Activated CD4-positive, alpha-beta T cell treated with anti-CD3 and anti-CD28 coated beads for 1 hour (primary cell): ENCODE data around the gene SLX4IP.
"Not testable (repeated sequence)": the region's sequence is repeated elsewhere in the genome, so short reads cannot be mapped to it uniquely, and the experiment has no call there.

Source experiments
- DNase-seq: peaks from one replicate; pipeline ENCODE4 v3.0.0-alpha.2; 2020

SLX4IP gene

GRCh38 chr20:10434832-10435812, at the start of gene SLX4IP:
Gene SLX4IP (plus strand): TSS chr20:10435305. CDS start chr20:10458205, 22,900 bp downstream.
- peak; percentile 70 for DNase-seq

GRCh38 chr20:10385850-10386544, 49.1 kb upstream of the SLX4IP start:
- no peak for DNase-seq

DNA sequence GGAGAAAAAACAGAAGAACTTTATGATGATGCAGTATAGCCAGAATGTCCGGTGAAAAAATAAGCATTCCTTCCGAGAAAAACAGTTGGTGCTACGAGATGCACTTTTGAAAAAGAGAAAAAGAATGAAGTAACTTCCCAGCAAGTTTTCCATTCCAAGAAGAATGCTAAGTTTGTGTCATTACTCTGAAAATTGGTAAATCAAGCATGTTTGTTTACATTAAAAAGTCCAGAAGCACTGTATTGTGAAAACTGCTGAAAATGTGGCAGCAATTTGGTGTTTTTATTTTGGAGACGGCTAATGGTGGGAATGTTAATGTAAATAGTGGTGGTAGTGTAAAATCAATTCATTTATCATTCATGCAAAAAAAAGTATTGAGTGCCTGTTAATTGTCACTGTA, 47.4 kb upstream of the SLX4IP start:
- no peak for DNase-seq

DNA sequence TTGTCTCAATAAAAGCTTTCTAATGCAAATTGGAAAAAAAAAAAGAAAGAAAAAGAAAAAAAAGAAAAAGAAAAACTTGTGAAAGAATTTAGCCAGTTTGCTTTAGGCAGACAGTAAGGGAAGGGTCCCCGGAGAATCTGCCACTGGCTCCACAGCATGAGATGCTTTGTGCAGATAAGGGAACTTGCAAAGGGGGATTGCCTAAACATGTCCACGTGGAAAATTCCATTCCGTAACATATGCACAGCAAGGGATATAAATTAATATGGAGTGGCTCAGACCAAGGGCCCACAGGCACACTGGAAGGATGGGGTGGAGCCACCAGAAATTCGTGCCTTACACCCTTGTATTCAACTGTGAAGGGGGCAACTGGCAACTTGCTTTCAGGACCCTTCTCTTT, 46.5 kb upstream of the SLX4IP start:
- no peak for DNase-seq

DNA sequence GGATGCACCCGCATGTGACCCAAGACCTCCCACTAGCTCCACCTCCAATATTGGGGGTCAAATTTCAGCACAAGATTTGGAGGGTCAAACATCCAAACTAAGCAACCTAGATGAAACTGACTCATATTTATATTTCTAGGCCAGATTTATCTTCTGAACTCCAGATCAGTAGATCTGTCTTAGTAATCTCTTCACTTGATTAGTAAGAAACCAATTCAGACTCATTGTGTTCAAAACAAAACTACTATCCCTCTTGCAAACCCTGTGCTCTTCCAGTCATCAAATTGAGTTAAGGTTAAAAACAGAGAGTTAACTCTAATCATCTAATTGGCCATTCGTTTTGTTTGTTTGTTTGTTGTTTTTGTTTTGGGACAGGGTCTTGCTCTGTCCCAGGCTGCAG, 44.4 kb upstream of the SLX4IP start:
- no peak for DNase-seq

DNA sequence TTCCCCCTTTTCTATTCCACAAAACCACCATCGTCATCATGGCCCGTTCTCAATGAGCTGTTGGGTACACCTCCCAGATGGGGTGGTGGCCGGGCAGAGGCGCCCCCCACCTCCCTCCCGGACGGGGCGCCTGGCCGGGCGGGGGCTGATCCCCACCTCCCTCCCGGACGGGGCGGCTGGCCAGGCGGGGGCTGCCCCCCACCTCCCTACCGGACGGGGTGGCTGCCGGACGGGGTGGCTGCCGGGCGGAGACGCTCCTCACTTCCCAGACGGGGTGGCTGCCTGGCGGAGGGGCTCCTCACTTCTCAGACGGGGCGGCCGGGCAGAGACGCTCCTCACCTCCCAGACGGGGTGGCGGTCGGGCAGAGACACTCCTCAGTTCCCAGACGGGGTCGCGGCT, 40.4 kb upstream of the SLX4IP start:
- DNase-seq = not testable (repeated sequence)

- no peak for DNase-seq
Measured at GRCh38 chr20:10398834-10399369, 36.2 kb upstream of the SLX4IP start.

- DNase-seq = no peak
Measured at GRCh38 chr20:10402938-10403608, 32.0 kb upstream of the SLX4IP start.

- DNase-seq = no peak
Measured at GRCh38 chr20:10404023-10404628, 31.0 kb upstream of the SLX4IP start.

DNA sequence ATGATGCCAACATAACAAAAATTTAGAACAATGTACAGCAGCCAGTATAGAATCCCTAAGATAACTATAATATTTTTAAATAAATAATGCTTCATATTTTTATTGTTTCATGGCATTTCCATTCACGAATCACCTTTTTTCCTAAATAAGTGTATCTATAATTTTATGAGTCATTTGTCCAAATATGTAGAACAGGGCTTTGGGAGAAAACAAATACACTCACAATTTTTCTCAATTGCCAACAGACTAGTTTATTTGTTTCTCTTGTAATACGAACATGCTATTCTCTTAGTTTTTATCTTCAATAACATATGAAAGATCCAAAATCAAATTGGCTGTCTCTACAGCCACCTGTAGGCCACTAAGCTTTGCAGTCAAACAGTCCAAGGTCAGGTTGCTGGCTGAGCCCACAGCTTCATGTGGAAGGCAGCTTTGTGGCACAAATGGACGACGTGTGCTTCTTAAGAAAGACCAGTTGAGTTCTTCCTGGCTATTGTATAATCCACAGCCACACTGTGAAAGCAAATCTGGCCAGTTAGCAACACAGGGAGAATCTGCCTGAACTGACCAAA, 30.1 kb upstream of the SLX4IP start:
- DNase-seq = no peak

DNA sequence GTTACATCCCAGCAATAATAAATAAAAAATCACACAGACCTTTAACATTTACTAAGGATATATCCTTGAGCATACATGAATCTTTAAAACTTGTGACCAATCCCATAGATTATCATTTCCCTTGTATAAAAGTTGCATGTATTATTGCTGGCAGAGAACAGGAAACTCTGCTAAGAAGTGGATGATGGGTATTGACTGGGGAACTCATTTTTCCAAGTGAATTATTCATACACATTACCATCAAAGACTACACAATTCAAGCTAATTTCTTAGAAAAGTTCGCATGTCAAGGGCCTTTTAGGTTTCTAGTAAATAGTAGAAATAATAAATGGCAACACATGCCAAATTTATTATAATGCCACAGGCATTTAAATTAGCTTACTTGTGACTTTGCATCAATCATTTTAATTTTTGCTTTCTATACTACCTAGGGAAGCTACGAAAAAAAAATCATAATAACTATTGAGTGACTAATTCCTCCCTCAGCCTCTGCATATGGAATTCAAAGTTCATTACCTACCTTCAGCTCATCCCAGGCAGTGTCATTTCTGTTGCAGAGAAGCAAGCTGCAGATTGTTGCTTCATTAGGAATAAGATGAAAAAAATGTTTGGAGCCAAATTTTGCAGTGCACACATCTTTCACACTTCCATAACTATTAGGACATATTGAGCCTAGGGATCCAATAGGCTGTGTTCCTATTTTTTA, 26.8 kb upstream of the SLX4IP start:
- DNase-seq = no peak

GRCh38 chr20:10411673-10412072, 23.4 kb upstream of the SLX4IP start:
- no peak for DNase-seq

GRCh38 chr20:10412591-10413408, 22.3 kb upstream of the SLX4IP start:
- DNase-seq = no peak

DNA sequence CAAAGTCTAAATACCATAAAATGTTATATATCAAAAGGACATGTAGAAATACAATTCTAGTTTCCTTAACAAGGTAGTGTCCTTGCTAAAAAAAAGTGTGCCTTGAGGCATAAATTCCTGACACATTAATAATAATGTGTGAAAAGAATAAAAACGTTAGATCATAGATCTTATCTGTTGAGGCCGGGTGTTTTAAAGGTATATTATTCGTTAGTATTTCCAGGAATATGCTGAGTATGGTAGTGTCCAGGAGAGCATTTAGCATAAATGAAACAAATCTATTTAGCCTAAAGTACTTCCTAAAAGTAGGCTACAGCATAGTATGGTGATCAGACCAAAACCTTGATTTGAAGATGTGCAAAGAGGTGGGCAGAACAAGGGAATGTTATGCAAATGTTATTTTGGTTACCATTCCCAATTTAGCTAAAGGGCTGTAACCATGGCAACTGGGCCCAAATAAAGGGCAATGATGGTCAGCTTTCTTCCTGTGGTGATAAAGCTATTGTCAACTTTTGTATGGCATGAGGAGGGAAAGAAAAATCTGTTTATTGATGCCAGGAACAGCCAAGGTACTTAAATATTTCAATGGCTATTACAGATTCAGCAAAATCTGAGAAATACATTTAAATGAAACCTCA, 20.0 kb upstream of the SLX4IP start:
- no peak for DNase-seq

DNA sequence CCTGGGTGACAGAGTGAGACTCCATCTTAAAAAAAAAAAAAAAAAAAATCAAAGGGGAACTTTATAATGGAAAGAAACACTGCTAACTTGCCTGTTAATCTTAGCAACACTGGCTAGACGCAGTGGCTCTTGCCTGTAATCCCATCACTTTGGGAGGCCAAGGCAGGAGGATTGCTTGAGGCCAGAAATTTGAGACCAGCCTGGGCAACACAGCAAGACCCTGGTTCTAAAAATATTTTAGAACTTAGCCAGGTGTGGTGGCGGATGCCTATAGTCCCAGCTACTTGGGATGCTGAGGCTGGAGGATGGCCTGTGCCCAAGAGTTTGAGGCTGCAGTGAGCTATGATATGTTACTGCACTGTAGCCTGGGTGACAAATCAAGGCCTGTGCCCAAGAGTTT, 17.9 kb upstream of the SLX4IP start:
- DNase-seq = not testable (repeated sequence)

DNA sequence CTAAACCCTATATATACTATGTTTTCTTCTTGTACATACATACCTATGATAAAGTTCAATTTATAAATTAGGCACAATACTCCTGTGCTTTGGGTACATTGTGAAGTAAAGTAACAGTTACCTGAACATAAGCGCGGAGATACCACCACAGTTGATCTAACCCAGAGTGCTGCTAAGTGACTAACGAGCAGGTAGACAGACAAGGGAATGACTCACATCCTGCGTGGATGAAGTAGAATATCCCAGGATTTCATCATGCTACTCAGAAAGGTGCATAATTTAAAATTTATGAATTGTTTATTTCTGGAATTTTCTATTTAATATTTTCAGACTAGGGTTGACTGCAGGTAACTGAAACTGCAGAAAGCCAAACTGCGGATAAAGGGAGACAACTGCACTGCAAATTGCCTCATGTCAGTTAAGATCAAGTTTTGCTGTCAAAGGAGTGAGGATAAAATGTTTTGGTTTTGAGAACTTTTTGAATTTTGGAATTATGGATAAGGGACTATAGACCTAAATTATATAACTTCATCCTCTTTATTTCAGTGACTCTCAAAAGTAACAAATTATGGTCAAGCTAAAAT, 15.5 kb upstream of the SLX4IP start:
- no peak for DNase-seq

- DNase-seq = no peak
Measured at GRCh38 chr20:10423735-10424134, 11.4 kb upstream of the SLX4IP start.

GRCh38 chr20:10427060-10427692, 7.9 kb upstream of the SLX4IP start:
- DNase-seq = no peak

DNA sequence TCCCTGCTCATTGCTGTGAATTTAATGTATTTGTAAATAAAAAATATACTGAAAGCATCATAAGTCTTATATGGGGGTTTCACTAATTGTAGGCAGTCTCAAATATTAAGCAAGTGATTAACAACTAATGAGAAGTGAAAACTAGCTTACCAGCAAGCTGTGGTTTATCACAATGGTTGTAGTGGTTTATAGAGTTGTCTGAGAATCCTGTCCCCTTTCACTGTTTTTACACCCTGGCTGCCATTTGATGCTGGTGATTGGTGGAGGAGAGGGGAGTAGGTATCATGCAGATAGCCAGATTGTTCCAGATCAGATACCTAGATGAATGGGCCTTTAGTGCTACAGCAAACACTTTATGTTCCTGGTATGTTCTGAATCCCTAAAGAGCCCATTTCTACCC, 7.1 kb upstream of the SLX4IP start:
- no peak for DNase-seq
